Coronary artery (tissue), 2 donors: ENCODE measurements around the gene C2CD4B.

Experiments used
- DNase-seq: peaks from one replicate; pipeline ENCODE4 v3.0.0-alpha.2; 2017; ENCODE audit warnings: low spot score
- H3K27ac ChIP-seq, 2 donors: fragments of 200-600 bp; sonication (generic); one replicate each; pipeline ENCODE4 v1.5.1; 2016 to 2019
- H3K4me3 ChIP-seq: fragments of 200-600 bp; sonication (generic); 2 replicates; pipeline ENCODE4 v1.5.1; 2016; ENCODE audit warnings: mild to moderate bottlenecking, moderate library complexity
- CTCF ChIP-seq: fragments of 200-600 bp; sonication (generic); IDR thresholded peaks from one replicate; pipeline ENCODE4 v1.5.1; 2019; ENCODE audit warnings: antibody characterized with exemption

C2CD4B gene

GRCh38 chr15:62120776-62121175, 44.3 kb downstream of the C2CD4B start:
- TF ChIP-seq CTCF = no peak
- no peak for DNase-seq
- no peak overlapping the region for H3K27ac ChIP-seq

GRCh38 chr15:62119874-62120273, 45.2 kb downstream of the C2CD4B start:
- Histone ChIP-seq H3K27ac (peak overlapping the region in 1 of 2 donors; percentile 71), H3K4me3 (no peak overlapping the region)
- no peak for DNase-seq
- no peak for TF ChIP-seq CTCF

More at GRCh38 chr15:62120776-62121175, 44.3 kb downstream of the C2CD4B start:
- H3K4me3 ChIP-seq = no peak overlapping the region

DNA sequence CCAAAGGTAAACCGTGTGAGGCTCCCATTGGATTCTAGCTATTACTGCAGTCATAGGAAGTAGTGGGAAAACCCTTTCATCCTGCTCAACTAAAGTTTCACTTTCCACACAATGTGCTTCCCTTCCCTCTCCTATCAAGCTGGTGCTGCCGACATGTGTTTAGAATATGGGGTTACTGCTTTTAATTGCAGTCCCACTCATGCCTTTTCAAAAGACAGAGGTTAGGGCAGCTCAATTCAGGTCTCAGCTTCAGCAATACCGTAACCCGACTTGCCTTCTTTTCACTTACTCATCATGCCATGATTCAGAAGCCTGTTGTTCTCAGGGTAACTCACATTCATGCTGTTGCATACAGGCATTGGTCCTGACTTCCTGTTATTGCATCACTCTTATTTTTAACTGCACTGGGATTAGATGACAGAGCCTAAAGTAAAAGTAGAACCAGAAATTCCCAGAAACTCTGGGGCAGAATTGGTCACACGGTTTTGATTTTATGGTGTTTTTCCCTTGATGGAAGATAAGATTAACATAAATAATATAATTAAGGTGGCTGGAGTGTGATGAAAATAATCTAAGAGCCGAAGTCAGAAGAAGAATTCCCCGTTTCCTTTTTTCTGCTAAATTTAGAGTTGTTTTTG, 45.7 kb downstream of the C2CD4B start:
- Histone ChIP-seq H3K4me3 (peak overlapping the region; percentile 55), H3K27ac (peak overlapping the region in 1 of 2 donors; percentile 71)
- DNase-seq = no peak
- no peak for TF ChIP-seq CTCF

DNA sequence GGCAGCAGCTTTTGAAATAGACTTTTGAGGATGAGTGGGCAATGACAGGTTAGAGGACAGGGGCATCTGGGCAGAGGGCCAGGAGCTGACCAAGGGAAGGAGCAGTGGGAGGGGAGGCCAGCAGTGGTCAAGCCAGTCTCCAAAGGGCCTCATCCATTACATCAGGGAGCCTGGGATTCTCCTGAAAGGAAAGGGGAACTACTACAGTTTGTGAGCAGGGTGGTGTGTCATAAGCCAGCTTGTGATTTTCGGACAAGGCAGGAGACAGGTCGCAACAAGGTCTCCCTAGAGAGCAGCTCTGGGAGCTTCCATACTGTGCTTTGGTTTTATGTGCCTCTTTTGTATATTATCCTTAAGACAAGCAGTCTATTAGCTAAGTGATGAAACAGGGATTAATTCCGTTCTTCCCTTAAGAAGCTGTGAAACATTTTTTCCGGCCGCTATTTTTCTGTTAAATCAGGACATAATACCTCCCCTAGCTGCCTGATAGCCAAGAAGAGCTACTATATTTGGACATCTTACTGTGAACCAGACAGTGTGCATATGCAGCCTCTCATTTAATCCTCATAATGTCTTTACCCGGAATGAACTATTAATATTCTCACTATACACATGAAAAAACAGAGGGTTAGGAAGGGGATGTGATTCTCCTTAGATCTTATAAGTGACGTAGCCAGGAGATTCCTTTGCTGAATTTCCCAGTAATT, 46.4 kb downstream of the C2CD4B start:
- Histone ChIP-seq H3K27ac (peak overlapping the region in 1 of 2 donors; percentile 71), H3K4me3 (peak overlapping the region; percentile 55)
- TF ChIP-seq CTCF = no peak
- no peak for DNase-seq

DNA sequence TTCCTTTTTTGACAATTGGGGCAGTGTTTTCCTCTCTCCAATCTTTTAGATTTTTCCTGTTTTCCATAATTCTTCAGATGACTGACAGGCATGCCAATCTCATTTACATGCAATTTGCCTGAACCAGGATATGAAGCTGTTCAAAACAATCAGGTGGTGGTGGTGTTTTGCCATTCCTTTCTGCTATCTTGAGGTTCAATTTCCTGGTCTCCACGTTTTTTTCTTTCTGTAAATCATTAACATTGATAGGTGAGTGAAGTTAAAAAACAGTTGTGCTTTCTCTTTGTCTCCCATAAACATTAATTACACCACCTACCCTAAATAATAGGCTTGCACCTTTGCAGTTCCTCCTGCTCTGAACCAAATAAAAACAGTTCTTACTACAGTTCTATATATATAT, 49.2 kb downstream of the C2CD4B start:
- no peak overlapping the region for H3K4me3 ChIP-seq
- DNase-seq = no peak
- no peak overlapping the region for H3K27ac ChIP-seq
- no peak for TF ChIP-seq CTCF
